GM23338 (cell line): ENCODE results near the gene CDKAL1. TPM values are rescaled to one million over a fixed set of nuclear protein-coding genes. Genes with fewer than 3 reads are reported as not detected.

Experiments used
- ATAC-seq: fragments of 200-7000 bp; cut with Tn5 transposase; 3 replicates; pipeline ENCODE4 v1.9.1; 2020
- DNase-seq: peaks from one replicate; pipeline ENCODE4 v3.0.0-alpha.2; 2015; ENCODE audit warnings: low spot score
- H2AFZ ChIP-seq: fragments of 200-600 bp; sonication (generic); 2 replicates; pipeline ENCODE4 v1.8.0; 2016; ENCODE audit warnings: antibody characterized with exemption, mild to moderate bottlenecking, moderate library complexity
- H3F3A ChIP-seq: fragments of 200-600 bp; sonication (generic); replicated peaks from 2 replicates; pipeline ENCODE4 v1.8.0; 2017; ENCODE audit warnings: antibody characterized with exemption, mixed run types, low read depth
- H3K27ac ChIP-seq: fragments of 200-600 bp; sonication (generic); 2 replicates; pipeline ENCODE4 v1.6.1; 2016; ENCODE audit warnings: low read depth
- H3K27me3 ChIP-seq: fragments of 200-600 bp; sonication (generic); 2 replicates; pipeline ENCODE4 v1.8.0; 2016; ENCODE audit warnings: mild to moderate bottlenecking, mixed run types, moderate library complexity; ENCODE audit not compliant: insufficient read depth
- H3K36me3 ChIP-seq: fragments of 200-600 bp; sonication (generic); 2 replicates; pipeline ENCODE4 v1.8.0; 2016; ENCODE audit warnings: mild to moderate bottlenecking; ENCODE audit not compliant: insufficient read depth
- H3K4me1 ChIP-seq: fragments of 200-600 bp; sonication (generic); 2 replicates; pipeline ENCODE4 v1.8.0; 2016; ENCODE audit warnings: mild to moderate bottlenecking, moderate library complexity; ENCODE audit not compliant: insufficient read depth
- H3K4me2 ChIP-seq: fragments of 200-600 bp; sonication (generic); 2 replicates; pipeline ENCODE4 v1.7.1; 2017; ENCODE audit warnings: mixed run types
- H3K4me3 ChIP-seq: fragments of 200-600 bp; sonication (generic); 2 replicates; pipeline ENCODE4 v1.6.1; 2016; ENCODE audit warnings: mixed run types
- H3K79me2 ChIP-seq: fragments of 200-600 bp; sonication (generic); replicated peaks from 2 replicates; pipeline ENCODE4 v1.8.0; 2017; ENCODE audit warnings: mild to moderate bottlenecking; ENCODE audit not compliant: insufficient read depth
- H3K9me2 ChIP-seq: fragments of 200-600 bp; sonication (generic); 2 replicates; pipeline ENCODE4 v1.8.0; 2017; ENCODE audit not compliant: insufficient read depth
- H4K20me1 ChIP-seq: fragments of 200-600 bp; sonication (generic); replicated peaks from 2 replicates; pipeline ENCODE4 v1.8.0; 2017; ENCODE audit warnings: mild to moderate bottlenecking; ENCODE audit not compliant: insufficient read depth
- H3K27ac Mint-ChIP-seq: 2 replicates; pipeline ENCODE4 v1.8.0; 2020; ENCODE audit warnings: inconsistent platforms, mild to moderate bottlenecking, moderate library complexity, mixed read lengths
- H3K27me3 Mint-ChIP-seq: 3 replicates; pipeline ENCODE4 v1.8.0; 2022; ENCODE audit warnings: low read depth, mild to moderate bottlenecking, moderate library complexity, mixed read lengths, inconsistent platforms; ENCODE audit not compliant: insufficient read depth, poor library complexity
- H3K36me3 Mint-ChIP-seq: 3 replicates; pipeline ENCODE4 v1.8.0; 2021; ENCODE audit warnings: low read depth, mild to moderate bottlenecking, inconsistent platforms, moderate library complexity, mixed read lengths
- H3K4me1 Mint-ChIP-seq: 3 replicates; pipeline ENCODE4 v1.8.0; 2020; ENCODE audit warnings: mild to moderate bottlenecking, inconsistent platforms, mixed read lengths
- H3K4me3 Mint-ChIP-seq: 3 replicates; pipeline ENCODE4 v1.8.0; 2021; ENCODE audit warnings: moderate library complexity, mild to moderate bottlenecking, inconsistent platforms, mixed read lengths
- H3K9me3 Mint-ChIP-seq: 3 replicates; pipeline ENCODE4 v1.8.0; 2020; ENCODE audit warnings: moderate library complexity, mild to moderate bottlenecking, inconsistent platforms, mixed read lengths
- CREB1 ChIP-seq: fragments of 250-450 bp; sonication (Bioruptor Pico); IDR thresholded peaks from 2 replicates; pipeline ENCODE4 v1.5.0; 2020; ENCODE audit warnings: low read depth, mild to moderate bottlenecking, moderate library complexity
- CTCF ChIP-seq, 2 experiments: fragments of 200-600 bp in 1 of 2; sonication (generic) in 1 of 2; conservative IDR thresholded peaks; 2 replicates each; pipeline versions ENCODE4 v1.5.1 to v1.6.1; 2016 to 2017; ENCODE audit warnings: antibody characterized with exemption in 2 of 2, low read depth in 2 of 2, mild to moderate bottlenecking in 2 of 2, moderate library complexity in 1 of 2
- ETS1 ChIP-seq: IDR thresholded peaks from 2 replicates; pipeline ENCODE4 v1.6.1; 2016; ENCODE audit warnings: antibody characterized with exemption
- EZH2 ChIP-seq: fragments of 200-600 bp; sonication (generic); IDR thresholded peaks from one replicate; pipeline ENCODE4 v1.8.0; 2017; ENCODE audit warnings: antibody characterized with exemption, mild to moderate bottlenecking, low read depth; ENCODE audit not compliant: unreplicated experiment
- JUNB ChIP-seq: IDR thresholded peaks from one replicate; pipeline ENCODE4 v1.6.1; 2016; ENCODE audit warnings: antibody characterized with exemption; ENCODE audit not compliant: unreplicated experiment
- NANOG ChIP-seq: IDR thresholded peaks from 2 replicates; pipeline ENCODE4 v1.6.1; 2016; ENCODE audit warnings: antibody characterized with exemption, borderline replicate concordance
- REST ChIP-seq: IDR thresholded peaks from one replicate; pipeline ENCODE4 v1.6.1; 2018; ENCODE audit warnings: antibody characterized with exemption; ENCODE audit not compliant: unreplicated experiment
- STAT1 ChIP-seq: IDR thresholded peaks from one replicate; pipeline ENCODE4 v1.6.1; 2016; ENCODE audit warnings: antibody characterized with exemption; ENCODE audit not compliant: unreplicated experiment
- ZNF114 ChIP-seq: fragments of 250-450 bp; sonication (Bioruptor Pico); IDR thresholded peaks from 2 replicates; pipeline ENCODE4 v1.5.0; 2020; ENCODE audit warnings: mild to moderate bottlenecking, moderate library complexity
- ZNF331 ChIP-seq: fragments of 250-450 bp; sonication (Bioruptor Pico); IDR thresholded peaks from 2 replicates; pipeline ENCODE4 v1.5.0; 2020; ENCODE audit warnings: low read depth, mild to moderate bottlenecking, moderate library complexity
- ZNF462 ChIP-seq: fragments of 250-450 bp; sonication (Bioruptor Pico); IDR thresholded peaks from 2 replicates; pipeline ENCODE4 v1.5.0; 2020; ENCODE audit warnings: mild to moderate bottlenecking, moderate library complexity
- polyA plus RNA-seq: library from polyadenylated mRNA; unstranded; fragments of >200 nt; fragmentation: Nextera tagmentation; extraction: Ambion mirVana; gene quantifications from 2 replicates; pipeline ENCODE4 v1.2.1, GENCODE V29; 2016
- total RNA-seq: library from RNA; depleted of rRNA; stranded (reverse); fragments of >200 nt; shearing (Covaris generic); gene quantifications from 2 replicates; pipeline ENCODE4 v1.2.3, GENCODE V29; 2014

The CDKAL1 gene
- total and polyA plus RNA-seq, 2 experiments from 2014 or later, result 17.8 to 35.0 TPM

- Mint-ChIP-seq H3K4me1 (peaks cover 37% of the 10 kb centered on the region), H3K4me3 (no peak overlapping the region), H3K27me3 (peaks cover 3% of the 10 kb centered on the region), H3K27ac (peak overlapping the region; percentile 56), H3K36me3 (no peaks in the 10 kb centered on the region), H3K9me3 (no peaks in the 10 kb centered on the region)
- peaks cover 15% of the 10 kb centered on the region for H3K79me2 ChIP-seq
- no peaks in the 10 kb centered on the region for H3K36me3 ChIP-seq
- no peak overlapping the region for H2AFZ ChIP-seq
- H3K27me3 ChIP-seq, result no peaks in the 10 kb centered on the region
- H3F3A ChIP-seq, result no peaks in the 10 kb centered on the region
- ATAC-seq (no peak), DNase-seq (no peak)
- H3K9me2 ChIP-seq, result no peaks in the 10 kb centered on the region
- H3K4me1 ChIP-seq, result peaks cover 5% of the 10 kb centered on the region; the same call in 1 of the 2 replicates
- no peak overlapping the region for H3K4me3 ChIP-seq
- TF ChIP-seq ETS1 (no peak), REST (no peak), ZNF331 (CRISPR knock-in tag) (no peak), ZNF114 (CRISPR knock-in tag) (no peak), STAT1 (no peak), ZNF462 (CRISPR knock-in tag) (no peak), CTCF (conservative IDR thresholded peaks at IDR 0.05; ENCODE audit: low read depth in 2 of 2) (no peak), EZH2 (no peak), NANOG (no peak), CREB1 (CRISPR knock-in tag) (no peak), JUNB (no peak)
- no peaks in the 10 kb centered on the region for H4K20me1 ChIP-seq
- no peak overlapping the region for H3K4me2 ChIP-seq
- H3K27ac ChIP-seq, result no peak overlapping the region
Observed at GRCh38 chr6:20705741-20706140, 171.5 kb downstream of the CDKAL1 start.
